Stimulated activated memory B cell treated with anti-CD40 and anti-IgM and Interleukin-4, amounts not matched to agents 10 μg/mL and 1 μg/mL and 100 μg/mL, for 72 hours (primary cell): ENCODE results near the gene CYB561D2.

Experiments
- ATAC-seq: fragments of 150-1000 bp; cut with Tn5 transposase; 2 replicates; pipeline ENCODE4 v1.10.0; 2021
- H3K27ac Mint-ChIP-seq: one replicate; pipeline ENCODE4 v1.8.0; 2022; ENCODE audit warnings: mild to moderate bottlenecking, mixed read lengths
- H3K27me3 Mint-ChIP-seq: one replicate; pipeline ENCODE4 v1.8.0; 2022; ENCODE audit warnings: mixed read lengths
- H3K36me3 Mint-ChIP-seq: one replicate; pipeline ENCODE4 v1.8.0; 2022; ENCODE audit warnings: mixed read lengths
- H3K4me1 Mint-ChIP-seq: one replicate; pipeline ENCODE4 v1.8.0; 2022; ENCODE audit warnings: mixed read lengths
- H3K4me3 Mint-ChIP-seq: one replicate; pipeline ENCODE4 v1.8.0; 2022; ENCODE audit warnings: mild to moderate bottlenecking, moderate library complexity, mixed read lengths
- H3K9me3 Mint-ChIP-seq: one replicate; pipeline ENCODE4 v1.8.0; 2022; ENCODE audit warnings: mixed read lengths

The CYB561D2 gene

DNA sequence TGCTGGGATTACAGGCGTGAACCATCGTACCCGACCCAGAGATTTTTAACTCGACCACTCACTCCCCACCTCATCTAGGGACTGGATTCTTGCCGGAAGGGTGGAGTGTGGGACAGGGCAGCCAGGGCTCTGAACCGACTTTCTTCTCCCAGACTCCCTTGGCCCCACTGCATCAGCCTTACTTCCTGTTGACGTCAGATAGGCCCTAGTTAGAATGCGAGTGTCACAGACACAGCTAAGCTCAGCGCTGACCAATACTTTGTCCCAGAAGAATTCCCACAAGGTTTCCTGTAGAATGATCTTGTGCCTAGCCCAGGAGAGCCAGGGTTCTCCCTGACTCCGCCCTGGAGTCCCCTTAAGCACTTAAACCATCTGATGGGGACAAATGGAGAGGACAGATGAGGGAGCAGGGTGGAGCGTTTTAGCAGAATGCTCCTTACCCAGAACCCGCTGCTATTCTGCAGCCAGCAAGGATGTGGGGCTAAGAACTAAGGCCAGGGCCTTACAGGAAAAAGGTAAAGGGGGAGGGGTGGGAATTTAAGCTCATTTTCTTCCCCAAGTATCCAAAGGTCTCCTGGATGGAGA is 16.8 kb upstream of the CYB561D2 start:
- no peak overlapping the region for H3K4me3 Mint-ChIP-seq
- no peaks in the 10 kb centered on the region for H3K9me3 Mint-ChIP-seq
- H3K27ac Mint-ChIP-seq, result no peak overlapping the region
- no peaks in the 10 kb centered on the region for H3K27me3 Mint-ChIP-seq
- peaks cover 27% of the 10 kb centered on the region for H3K36me3 Mint-ChIP-seq
- no peak for ATAC-seq
- H3K4me1 Mint-ChIP-seq, result peaks cover 35% of the 10 kb centered on the region

DNA sequence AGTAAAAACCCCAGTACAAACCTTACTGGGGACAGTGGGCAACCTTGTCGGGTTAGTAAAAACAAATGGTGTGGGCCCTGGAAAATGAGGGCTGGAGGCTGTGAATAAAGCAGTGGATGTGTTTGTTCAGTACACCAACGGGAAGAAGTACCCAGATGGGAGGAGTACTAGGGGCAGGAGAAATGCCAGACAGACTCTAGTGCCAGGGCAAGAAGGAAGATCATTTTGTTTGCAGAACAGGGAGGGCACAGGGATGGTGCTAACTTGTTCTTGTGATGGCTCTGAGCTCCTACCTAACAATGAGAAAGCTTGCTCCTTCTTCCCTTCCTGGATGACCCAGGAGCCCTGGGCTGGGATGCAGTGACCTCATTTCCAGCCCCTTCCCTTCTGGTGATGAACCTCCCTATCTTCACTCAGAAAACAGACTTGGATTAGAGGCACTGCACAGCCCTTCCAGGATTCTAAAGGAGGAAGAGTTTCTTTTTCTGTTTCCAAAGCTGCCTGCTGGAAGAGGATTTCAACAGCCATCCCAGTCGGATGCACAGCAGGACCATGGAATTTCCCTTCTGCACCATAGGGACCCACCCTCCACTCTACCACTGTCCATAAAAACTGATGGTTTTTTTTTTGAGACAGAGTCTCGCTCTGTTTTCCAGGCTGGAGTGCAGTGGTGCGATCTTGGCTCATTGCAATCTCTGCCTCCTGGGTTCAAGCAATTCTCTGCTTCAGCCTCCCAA is 16.2 kb upstream of the CYB561D2 start:
- peaks cover 42% of the 10 kb centered on the region for H3K4me1 Mint-ChIP-seq
- ATAC-seq, result no peak
- no peak overlapping the region for H3K27ac Mint-ChIP-seq
- H3K4me3 Mint-ChIP-seq, result no peak overlapping the region
- no peaks in the 10 kb centered on the region for H3K9me3 Mint-ChIP-seq
- H3K36me3 Mint-ChIP-seq, result peaks cover 33% of the 10 kb centered on the region
- H3K27me3 Mint-ChIP-seq, result no peaks in the 10 kb centered on the region

GRCh38 chr3:50336452-50337174 is 14.0 kb upstream of the CYB561D2 start:
- ATAC-seq, result peak; percentile 51
- Mint-ChIP-seq H3K4me1 (peaks cover 53% of the 10 kb centered on the region), H3K27me3 (no peaks in the 10 kb centered on the region)

GRCh38 chr3:50337175-50337861 is 13.3 kb upstream of the CYB561D2 start:
- Mint-ChIP-seq H3K27ac (peak overlapping the region; percentile 99), H3K4me1 (peaks cover 53% of the 10 kb centered on the region), H3K36me3 (peaks cover 21% of the 10 kb centered on the region), H3K27me3 (no peaks in the 10 kb centered on the region), H3K4me3 (peak overlapping the region; percentile 89), H3K9me3 (no peaks in the 10 kb centered on the region)
- peak; percentile 91 for ATAC-seq

More at GRCh38 chr3:50336452-50337174, 14.0 kb upstream of the CYB561D2 start:
- H3K4me3 Mint-ChIP-seq, result peak overlapping the region; percentile 89
- H3K36me3 Mint-ChIP-seq, result peaks cover 25% of the 10 kb centered on the region
- H3K27ac Mint-ChIP-seq, result peak overlapping the region; percentile 99
- no peaks in the 10 kb centered on the region for H3K9me3 Mint-ChIP-seq

GRCh38 chr3:50338965-50339364 is 11.7 kb upstream of the CYB561D2 start:
- Mint-ChIP-seq H3K36me3 (peaks cover 18% of the 10 kb centered on the region), H3K27me3 (no peaks in the 10 kb centered on the region), H3K9me3 (no peaks in the 10 kb centered on the region), H3K27ac (peak overlapping the region; percentile 99), H3K4me3 (peak overlapping the region; percentile 89), H3K4me1 (peaks cover 56% of the 10 kb centered on the region)
- no peak for ATAC-seq

DNA sequence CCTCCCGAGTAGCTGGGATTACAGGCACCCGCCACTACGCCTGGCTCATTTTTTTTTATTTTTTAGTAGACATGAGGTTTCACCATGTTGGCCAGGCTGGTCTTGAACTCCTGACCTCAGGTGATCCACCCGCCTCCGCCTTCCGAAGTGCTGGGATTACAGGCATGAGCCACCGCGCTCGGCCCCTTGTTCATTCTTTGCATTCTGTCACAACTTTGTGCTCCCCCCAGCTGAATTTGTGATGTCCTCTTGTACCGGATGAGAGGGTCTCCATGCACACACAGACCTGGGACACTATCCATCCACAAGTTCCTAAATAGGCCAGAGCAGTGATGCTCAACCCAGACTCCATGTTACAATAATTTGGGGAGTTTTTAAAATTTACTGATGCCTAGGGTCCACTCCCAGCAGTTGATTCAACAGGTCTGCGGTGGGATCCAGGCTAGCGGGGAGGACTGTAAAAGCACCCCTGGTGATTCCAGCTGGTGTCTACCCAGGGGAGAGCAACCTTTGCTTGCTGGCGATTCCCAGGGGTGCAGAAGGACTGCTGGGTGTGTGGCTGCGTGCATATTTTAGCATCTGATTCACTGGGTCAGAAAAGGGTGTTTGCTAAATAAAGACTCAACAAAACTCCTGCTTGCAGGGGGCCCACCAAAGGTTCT is 11.0 kb upstream of the CYB561D2 start:
- Mint-ChIP-seq H3K27ac (peak overlapping the region; percentile 99), H3K4me3 (peak overlapping the region; percentile 89), H3K4me1 (peaks cover 52% of the 10 kb centered on the region), H3K27me3 (no peaks in the 10 kb centered on the region), H3K36me3 (peaks cover 18% of the 10 kb centered on the region), H3K9me3 (no peaks in the 10 kb centered on the region)
- ATAC-seq, result no peak

GRCh38 chr3:50340147-50340447 is 10.6 kb upstream of the CYB561D2 start:
- peaks cover 18% of the 10 kb centered on the region for H3K36me3 Mint-ChIP-seq
- no peak for ATAC-seq
- H3K27ac Mint-ChIP-seq, result peak overlapping the region; percentile 99
- H3K4me1 Mint-ChIP-seq, result peaks cover 51% of the 10 kb centered on the region
- H3K27me3 Mint-ChIP-seq, result no peaks in the 10 kb centered on the region
- H3K4me3 Mint-ChIP-seq, result peak overlapping the region; percentile 89
- no peaks in the 10 kb centered on the region for H3K9me3 Mint-ChIP-seq

- peak; percentile 57 for ATAC-seq
- Mint-ChIP-seq H3K36me3 (peaks cover 18% of the 10 kb centered on the region), H3K27ac (peak within 1 kb of the TSS; percentile 99), H3K27me3 (no peaks in the 10 kb centered on the region), H3K4me1 (peaks cover 51% of the 10 kb centered on the region), H3K4me3 (peak within 1 kb of the TSS; percentile 89), H3K9me3 (no peaks in the 10 kb centered on the region)
Observed at GRCh38 chr3:50340448-50341329, 10.0 kb upstream of the CYB561D2 start, which contains the start of gene RASSF1. Gene RASSF1, minus strand, starts transcription at chr3:50340836. Its CDS starts 31 bp downstream, at chr3:50340805.

DNA sequence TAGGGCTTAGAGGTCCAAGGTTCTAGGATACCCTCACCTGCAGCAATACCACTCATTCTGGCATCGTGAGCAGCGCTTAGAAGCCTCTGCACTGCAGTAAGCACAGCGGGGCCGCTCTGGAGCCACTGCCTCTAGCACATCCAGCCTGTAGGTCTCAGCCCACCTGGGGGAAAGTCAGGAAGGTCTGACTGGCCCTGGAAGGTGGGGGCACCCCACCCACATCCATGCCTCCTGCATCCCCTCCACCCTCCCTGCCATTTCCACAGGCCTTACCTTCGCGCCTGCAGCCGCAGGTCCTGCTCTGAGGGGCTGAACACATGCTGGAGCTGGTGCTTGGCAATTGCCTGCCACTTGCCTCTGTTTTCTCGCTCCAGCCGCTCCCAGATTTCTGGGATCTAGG is 9.1 kb upstream of the CYB561D2 start:
- no peak for ATAC-seq
- no peaks in the 10 kb centered on the region for H3K27me3 Mint-ChIP-seq
- H3K9me3 Mint-ChIP-seq, result no peaks in the 10 kb centered on the region
- H3K27ac Mint-ChIP-seq, result peak overlapping the region; percentile 99
- H3K36me3 Mint-ChIP-seq, result peaks cover 16% of the 10 kb centered on the region
- peak overlapping the region; percentile 89 for H3K4me3 Mint-ChIP-seq
- H3K4me1 Mint-ChIP-seq, result peaks cover 49% of the 10 kb centered on the region

DNA sequence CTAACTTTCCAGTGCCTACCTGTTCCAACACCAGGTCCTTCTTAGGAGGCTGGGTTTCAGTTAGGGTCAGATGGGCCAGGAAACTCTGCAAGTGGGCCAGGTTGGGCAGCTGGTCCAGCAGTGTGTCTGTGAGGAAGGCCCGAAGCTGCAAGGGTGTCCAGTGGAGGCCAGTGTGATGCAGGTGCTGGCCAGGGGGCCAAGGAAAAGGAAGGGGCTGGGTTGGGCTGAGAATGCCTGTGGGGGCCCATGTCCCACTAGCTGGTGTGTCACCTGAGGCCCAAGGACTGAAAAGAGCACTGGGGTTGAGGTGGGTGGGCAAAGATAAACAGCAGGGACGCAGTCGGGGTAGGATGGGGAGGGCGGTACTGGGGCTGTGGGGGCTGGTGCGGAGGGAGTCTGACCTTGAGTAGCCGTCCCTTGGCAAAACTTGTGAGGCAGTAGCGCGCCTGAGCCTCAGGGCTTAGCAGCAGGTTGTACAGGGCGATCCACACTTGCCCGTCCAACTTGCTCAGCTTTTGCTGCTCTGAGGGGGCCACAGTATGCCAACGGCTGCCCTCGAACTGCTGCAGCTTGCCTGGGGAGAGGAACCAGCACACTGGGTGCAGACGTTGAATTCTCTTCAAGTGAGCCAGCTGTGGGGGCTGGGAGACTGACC is 8.5 kb upstream of the CYB561D2 start:
- Mint-ChIP-seq H3K9me3 (no peaks in the 10 kb centered on the region), H3K4me1 (peaks cover 46% of the 10 kb centered on the region), H3K4me3 (peak overlapping the region; percentile 8), H3K27ac (peak overlapping the region; percentile 99), H3K36me3 (peaks cover 13% of the 10 kb centered on the region), H3K27me3 (no peaks in the 10 kb centered on the region)
- no peak for ATAC-seq

DNA sequence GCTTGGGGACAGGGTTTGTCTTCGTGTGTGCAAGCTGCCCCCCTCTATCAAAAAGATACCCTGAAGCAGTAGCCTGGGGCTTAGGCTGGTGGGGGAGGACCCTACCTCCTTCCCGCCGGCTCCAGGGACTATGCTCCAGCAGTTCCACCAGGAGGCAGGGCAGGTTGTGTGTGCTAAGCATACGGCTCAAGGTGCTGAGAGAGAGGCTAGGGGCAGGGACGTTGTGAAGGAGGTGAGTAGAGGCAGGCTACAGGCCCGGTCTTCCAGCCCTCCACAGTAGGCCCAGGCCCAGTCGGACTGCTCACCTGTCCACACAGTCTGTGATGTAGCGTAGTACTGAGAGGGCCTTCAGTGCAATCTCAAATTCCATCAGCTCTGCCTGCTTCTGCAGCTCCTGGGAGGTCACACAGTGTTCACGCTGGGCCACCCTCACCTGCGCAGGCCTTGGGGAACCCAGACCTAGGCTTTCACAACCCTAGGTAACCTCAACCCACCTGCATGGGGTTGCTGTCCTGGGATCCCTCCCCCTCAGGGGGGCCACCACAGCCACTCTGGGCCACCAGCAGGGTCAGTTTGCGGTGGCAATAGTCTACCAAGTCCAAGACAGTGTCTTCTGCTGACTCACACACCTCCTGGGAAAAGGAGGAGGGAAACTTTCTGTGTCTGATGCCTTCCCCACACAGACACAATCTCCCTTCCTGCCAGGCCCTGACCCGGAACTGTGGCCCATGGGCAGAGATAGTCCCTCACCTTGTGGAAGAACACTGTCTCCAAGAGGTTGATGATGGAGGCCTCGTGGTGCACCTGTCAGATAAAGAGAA is 7.6 kb upstream of the CYB561D2 start:
- H3K4me1 Mint-ChIP-seq, result peaks cover 50% of the 10 kb centered on the region
- peaks cover 17% of the 10 kb centered on the region for H3K36me3 Mint-ChIP-seq
- no peak overlapping the region for H3K27ac Mint-ChIP-seq
- H3K4me3 Mint-ChIP-seq, result no peak overlapping the region
- ATAC-seq, result no peak
- H3K27me3 Mint-ChIP-seq, result no peaks in the 10 kb centered on the region
- H3K9me3 Mint-ChIP-seq, result no peaks in the 10 kb centered on the region

GRCh38 chr3:50345008-50345407 is 5.7 kb upstream of the CYB561D2 start:
- Mint-ChIP-seq H3K9me3 (no peaks in the 10 kb centered on the region), H3K4me3 (no peak overlapping the region), H3K36me3 (peaks cover 9% of the 10 kb centered on the region), H3K27ac (no peak overlapping the region), H3K27me3 (no peaks in the 10 kb centered on the region), H3K4me1 (peaks cover 52% of the 10 kb centered on the region)
- ATAC-seq, result no peak
